Measurements from ENCODE around the gene KCNQ5.

GRCh38 chr6:73083886-73084285 lies 462.0 kb downstream of the KCNQ5 start:
- TF ChIP-seq ATF3 (CRISPR knock-in tag; conservative IDR thresholded peaks at IDR 0.05) (no peak), ESRRA (CRISPR knock-in tag; IDR thresholded peaks at IDR 0.05; ENCODE audit: borderline replicate concordance) (no peak), E2F5 (CRISPR knock-in tag; IDR thresholded peaks at IDR 0.05) (no peak), ZNF219 (CRISPR knock-in tag; IDR thresholded peaks at IDR 0.05; ENCODE audit: borderline replicate concordance) (no peak), ZNF138 (CRISPR knock-in tag; conservative IDR thresholded peaks at IDR 0.05) (no peak), SP1 (CRISPR knock-in tag; conservative IDR thresholded peaks at IDR 0.05) (no peak), CTCF (IDR thresholded peaks at IDR 0.05) (no peak), ZNF317 (CRISPR knock-in tag; IDR thresholded peaks at IDR 0.05; ENCODE audit: borderline replicate concordance, low read depth) (no peak), TCF7 (CRISPR knock-in tag; IDR thresholded peaks at IDR 0.05; ENCODE audit: low read depth) (no peak), ZNF396 (CRISPR knock-in tag; IDR thresholded peaks at IDR 0.05; ENCODE audit: borderline replicate concordance) (no peak), ETV6 (CRISPR knock-in tag; IDR thresholded peaks at IDR 0.05) (no peak), CREB1 (CRISPR knock-in tag; IDR thresholded peaks at IDR 0.05) (no peak), MYBL2 (CRISPR knock-in tag; IDR thresholded peaks at IDR 0.05) (no peak), PRDM15 (CRISPR knock-in tag; IDR thresholded peaks at IDR 0.05) (no peak)

All from WTC11 (cell line).